ENCODE results near the gene APLP2. TPM values are rescaled to one million over a fixed set of nuclear protein-coding genes. Genes with fewer than 3 reads are reported as not detected.
A peak's percentile ranks its signal among the peaks of the same experiment; 100 is the strongest.

APLP2 gene
- total RNA-seq, 1 experiment from 2014 or later: 345 TPM

- Histone ChIP-seq H3K4me1 (ENCODE audit: insufficient read depth, low read length) (peaks cover 61% of the 10 kb centered on the region), H3K4me3 (ENCODE audit: low read length) (no peak overlapping the region), H3K9me2 (replicated peaks; ENCODE audit: low read length) (no peaks in the 10 kb centered on the region), H3F3A (ENCODE audit: low read length, unreplicated experiment) (peaks cover 6% of the 10 kb centered on the region), H3K27me3 (ENCODE audit: low read length) (no peaks in the 10 kb centered on the region), H3K4me2 (ENCODE audit: low read length) (peak overlapping the region; percentile 34), H4K20me1 (ENCODE audit: low read length) (peaks cover 64% of the 10 kb centered on the region), H3K79me2 (ENCODE audit: low read length) (peaks cover 94% of the 10 kb centered on the region), H3K9ac (ENCODE audit: low read length) (peak overlapping the region; percentile 25), H2AFZ (ENCODE audit: low read length) (no peak overlapping the region), H3K36me3 (ENCODE audit: low read depth, low read length) (peaks cover 10% of the 10 kb centered on the region; the same call in 1 of the 2 replicates), H3K27ac (ENCODE audit: low read length) (peak overlapping the region; percentile 83), H3K9me3 (ENCODE audit: low read length) (no peaks in the 10 kb centered on the region)
- TF ChIP-seq CTCF (conservative IDR thresholded peaks at IDR 0.05; ENCODE audit: low read depth, low read length) (no peak), EZH2 (IDR thresholded peaks at IDR 0.05; ENCODE audit: low read length, unreplicated experiment) (no peak), EZH2phosphoT487 (IDR thresholded peaks at IDR 0.05; ENCODE audit: borderline replicate concordance, low read length) (no peak)
- POLR2A ChIA-PET (ENCODE audit: unreplicated experiment): no interaction called here
- ATAC-seq (no peak), DNase-seq (no peak)
- CTCF ChIA-PET: no interaction called here
- no TSS peak for BruUV-seq (replicated peaks)
- intact Hi-C loops (cut with micrococcal nuclease): no loop called here
These were observed 97.5 kb downstream of the APLP2 start for GRCh38 chr11:130167146-130167545.

- no peaks in the 10 kb centered on the region for H3K27me3 ChIP-seq (ENCODE audit: low read length)
These were observed 98.4 kb downstream of the APLP2 start for GRCh38 chr11:130168105-130168504.

More at GRCh38 chr11:130168105-130168504, 98.4 kb downstream of the APLP2 start:
- Histone ChIP-seq H3F3A (ENCODE audit: low read length, unreplicated experiment) (peaks cover 6% of the 10 kb centered on the region), H4K20me1 (ENCODE audit: low read length) (peaks cover 54% of the 10 kb centered on the region), H3K4me1 (ENCODE audit: insufficient read depth, low read length) (peaks cover 51% of the 10 kb centered on the region), H3K79me2 (ENCODE audit: low read length) (peaks cover 93% of the 10 kb centered on the region), H3K9me3 (ENCODE audit: low read length) (no peaks in the 10 kb centered on the region), H3K36me3 (ENCODE audit: low read depth, low read length) (peaks cover 7% of the 10 kb centered on the region), H3K27ac (ENCODE audit: low read length) (peak overlapping the region; percentile 83), H3K4me2 (ENCODE audit: low read length) (peak overlapping the region; percentile 41), H3K9ac (ENCODE audit: low read length) (no peak overlapping the region), H3K9me2 (replicated peaks; ENCODE audit: low read length) (no peaks in the 10 kb centered on the region), H3K4me3 (ENCODE audit: low read length) (no peak overlapping the region), H2AFZ (ENCODE audit: low read length) (no peak overlapping the region)
- TF ChIP-seq EZH2phosphoT487 (IDR thresholded peaks at IDR 0.05; ENCODE audit: borderline replicate concordance, low read length) (no peak), CTCF (conservative IDR thresholded peaks at IDR 0.05; ENCODE audit: low read depth, low read length) (no peak), EZH2 (IDR thresholded peaks at IDR 0.05; ENCODE audit: low read length, unreplicated experiment) (no peak)
- BruUV-seq (replicated peaks): no TSS peak
- ATAC-seq: peak; percentile 61
- ChIA-PET POLR2A (ENCODE audit: unreplicated experiment) (no interaction called here), CTCF (no interaction called here)
- DNase-seq: peak; percentile 93
- intact Hi-C loops (cut with micrococcal nuclease): no loop called here
